NCI-H226 (cell line): ENCODE results near the gene DRC3.
A peak's percentile ranks its signal among the peaks of the same experiment; 100 is the strongest.
"Not testable (repeated sequence)": the region's sequence is repeated elsewhere in the genome, so short reads cannot be mapped to it uniquely, and the experiment has no call there.

ENCODE experiments used
- DNase-seq: peaks from one replicate; pipeline ENCODE4 v3.0.0-alpha.2; 2015

Gene DRC3, protein sequence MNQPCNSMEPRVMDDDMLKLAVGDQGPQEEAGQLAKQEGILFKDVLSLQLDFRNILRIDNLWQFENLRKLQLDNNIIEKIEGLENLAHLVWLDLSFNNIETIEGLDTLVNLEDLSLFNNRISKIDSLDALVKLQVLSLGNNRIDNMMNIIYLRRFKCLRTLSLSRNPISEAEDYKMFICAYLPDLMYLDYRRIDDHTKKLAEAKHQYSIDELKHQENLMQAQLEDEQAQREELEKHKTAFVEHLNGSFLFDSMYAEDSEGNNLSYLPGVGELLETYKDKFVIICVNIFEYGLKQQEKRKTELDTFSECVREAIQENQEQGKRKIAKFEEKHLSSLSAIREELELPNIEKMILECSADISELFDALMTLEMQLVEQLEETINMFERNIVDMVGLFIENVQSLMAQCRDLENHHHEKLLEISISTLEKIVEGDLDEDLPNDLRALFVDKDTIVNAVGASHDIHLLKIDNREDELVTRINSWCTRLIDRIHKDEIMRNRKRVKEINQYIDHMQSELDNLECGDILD

DNA sequence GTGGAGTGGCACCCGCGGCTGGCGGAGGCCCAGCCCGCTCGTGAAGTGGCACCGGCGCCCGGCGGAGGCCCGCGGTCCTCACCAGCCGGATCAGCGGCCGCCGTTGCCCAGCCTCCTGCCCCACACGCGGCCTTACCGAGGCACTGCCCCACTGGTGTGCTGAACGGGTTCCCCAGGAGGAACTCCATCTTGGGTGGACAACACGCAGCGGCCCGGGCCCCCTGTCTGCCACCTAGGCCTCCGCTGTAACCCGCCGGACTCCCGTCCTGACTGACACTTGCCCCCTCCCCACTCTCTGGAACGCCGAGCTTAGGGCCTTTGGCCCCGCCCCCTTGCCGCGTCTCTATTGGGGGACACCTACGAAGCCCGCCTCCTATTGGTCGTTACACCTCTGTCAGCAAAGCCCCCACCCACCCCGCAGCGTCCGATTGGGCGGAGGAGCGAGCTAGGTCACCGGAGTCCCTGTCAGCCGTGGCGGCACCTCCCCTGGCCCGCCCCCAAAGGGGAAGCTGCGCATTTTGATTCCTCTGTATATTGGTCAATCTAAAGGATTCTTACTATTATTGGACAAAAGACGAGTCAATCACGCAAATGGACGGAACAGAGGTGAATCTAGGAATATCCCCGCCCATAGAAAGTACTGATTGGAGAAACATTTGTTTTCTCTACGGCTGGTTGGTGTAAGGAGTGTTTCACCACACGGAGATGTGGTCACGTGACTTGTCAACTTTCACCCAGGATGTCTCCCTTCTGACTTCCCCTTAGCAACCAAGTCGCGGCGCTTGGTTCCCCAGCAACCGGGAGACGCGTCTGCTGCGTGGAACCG, at the start of gene DRC3, which contains the start of gene TOM1L2:
Gene DRC3 (plus strand): TSS at position 737 of the 826 bp plus-strand sequence. CDS start 4,737 bp downstream, outside the sequence.
Gene TOM1L2 (minus strand): TSS at position 275 of the 826 bp plus-strand sequence. CDS start 87 bp downstream, at position 188.
- DNase-seq: peak; percentile 99

DNA sequence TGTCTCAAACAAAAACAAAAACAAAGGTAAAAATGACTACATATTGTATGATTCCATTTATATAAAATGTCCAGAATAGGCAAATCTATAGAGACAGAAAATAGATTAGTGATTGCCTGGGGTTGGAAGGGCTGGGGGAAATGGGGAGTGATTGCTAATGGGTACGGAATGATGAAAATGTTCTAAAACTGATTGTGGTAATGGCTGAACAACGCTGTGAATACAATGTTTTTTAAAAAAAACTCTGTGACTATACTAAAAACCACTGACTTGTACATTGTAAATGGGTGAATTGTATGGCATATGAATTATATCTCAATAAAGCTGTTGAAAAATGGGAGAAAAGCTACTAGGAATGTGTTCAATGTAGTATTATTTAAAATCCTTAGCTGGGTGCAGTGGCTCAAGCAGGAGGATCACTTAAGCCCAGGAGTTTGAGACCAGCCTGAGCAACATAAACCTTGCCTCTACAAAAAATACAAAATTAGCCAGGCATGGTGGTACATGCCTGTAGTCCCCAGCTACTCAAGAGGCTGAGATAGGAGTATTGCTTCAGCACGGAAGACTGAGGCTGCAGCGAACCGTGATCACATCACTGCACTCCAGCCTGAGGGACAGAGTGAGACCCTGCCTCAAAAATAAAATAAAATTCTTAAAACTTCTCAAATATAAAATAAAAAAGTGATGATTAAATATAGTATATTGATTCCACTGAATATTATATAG, 48.4 kb upstream of the DRC3 start:
- DNase-seq: no peak

- DNase-seq: no peak
These were observed 47.8 kb upstream of the DRC3 start for GRCh38 chr17:17924857-17925250.

DNA sequence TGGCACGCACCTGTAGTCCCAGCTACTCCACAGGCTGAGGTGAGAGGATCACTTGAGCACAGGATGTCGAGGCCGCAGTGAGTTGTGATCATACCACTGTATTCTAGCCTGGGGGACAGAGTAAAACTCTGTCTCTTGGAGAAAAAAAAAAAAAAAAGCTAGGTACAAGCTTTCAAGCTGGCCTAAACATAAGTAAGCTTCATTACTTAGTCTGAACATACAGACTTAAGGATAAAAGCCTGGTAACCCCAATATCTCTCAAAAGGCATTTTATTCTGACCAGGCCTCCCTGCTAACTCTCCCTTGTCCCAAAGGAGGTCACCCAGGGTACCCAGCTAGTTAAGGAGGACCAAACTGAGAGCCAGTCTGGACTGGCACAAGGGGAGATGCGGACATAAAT, 46.6 kb upstream of the DRC3 start:
- no peak for DNase-seq

DNA sequence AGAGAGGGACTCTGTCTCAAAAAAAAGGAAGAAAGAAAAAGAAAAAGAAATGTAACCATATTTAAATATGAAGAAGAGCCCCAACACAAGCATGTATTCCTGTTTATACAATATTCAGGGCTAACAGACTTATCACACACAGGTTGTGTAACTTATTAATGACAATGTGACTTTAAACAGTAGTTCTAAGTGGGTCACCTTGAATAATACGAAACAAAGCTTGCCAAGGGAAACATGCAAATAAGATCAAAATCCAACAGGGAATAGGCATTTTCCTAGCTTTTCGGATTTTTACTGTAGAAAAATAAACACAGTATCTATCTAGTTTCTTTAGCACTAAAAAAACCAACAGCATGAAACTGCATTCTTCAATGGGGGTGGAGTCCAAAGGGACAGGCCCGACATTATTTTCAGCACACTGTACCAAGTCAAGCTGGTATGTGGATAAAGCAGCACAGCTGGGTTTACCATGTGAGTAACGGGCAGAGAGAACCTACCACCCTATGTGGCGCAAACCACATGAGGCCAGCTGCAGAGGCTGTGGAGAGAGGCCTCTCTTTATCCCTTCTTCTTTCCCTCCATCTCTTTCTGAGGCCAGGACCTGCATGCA, 45.7 kb upstream of the DRC3 start:
- no peak for DNase-seq

DNA sequence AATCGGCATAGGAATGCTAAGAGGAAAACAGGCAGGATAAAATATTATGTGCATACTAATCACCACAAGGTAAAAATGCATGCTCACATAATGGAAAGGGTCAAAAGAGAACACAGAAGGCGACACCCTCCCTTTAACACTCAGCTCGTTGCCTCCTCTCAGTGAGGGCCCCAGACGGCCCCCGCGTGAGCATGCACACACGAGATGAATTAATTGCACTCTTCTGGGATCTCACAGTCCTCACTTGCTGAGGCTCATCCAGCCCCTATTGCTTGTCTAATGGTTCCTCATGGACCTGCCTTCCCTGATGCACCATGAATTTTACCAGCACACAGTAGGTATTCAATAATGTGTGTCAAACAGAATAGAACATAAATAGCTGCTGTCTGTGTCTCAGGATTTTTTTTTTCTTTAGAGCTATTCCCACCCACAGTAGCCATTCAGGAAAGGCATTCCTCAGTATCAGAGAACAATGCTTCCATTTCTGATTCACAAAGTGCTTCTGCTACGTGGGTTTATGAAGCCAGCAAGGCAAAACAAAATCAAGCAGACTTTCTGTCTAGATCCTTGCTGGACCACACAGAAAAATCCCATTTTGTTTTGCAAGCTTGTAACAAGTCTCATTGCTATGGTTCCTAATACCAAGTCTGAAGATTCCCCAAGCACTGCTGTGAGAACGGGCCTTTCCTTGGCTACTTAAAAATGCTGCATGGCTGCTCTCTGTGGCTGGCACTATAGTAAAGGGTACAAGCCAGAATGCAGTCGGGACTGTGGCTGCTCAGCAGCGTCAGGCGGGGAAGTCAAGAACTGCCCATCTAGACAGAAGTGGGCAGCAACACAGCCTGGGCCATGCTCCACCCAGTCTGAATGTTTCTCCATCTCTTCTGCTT, 44.0 kb upstream of the DRC3 start:
- no peak for DNase-seq

- peak; percentile 19 for DNase-seq
These were observed 42.8 kb upstream of the DRC3 start for GRCh38 chr17:17929655-17930380.

- DNase-seq: no peak
These were observed 42.0 kb upstream of the DRC3 start for GRCh38 chr17:17930674-17931073.

DNA sequence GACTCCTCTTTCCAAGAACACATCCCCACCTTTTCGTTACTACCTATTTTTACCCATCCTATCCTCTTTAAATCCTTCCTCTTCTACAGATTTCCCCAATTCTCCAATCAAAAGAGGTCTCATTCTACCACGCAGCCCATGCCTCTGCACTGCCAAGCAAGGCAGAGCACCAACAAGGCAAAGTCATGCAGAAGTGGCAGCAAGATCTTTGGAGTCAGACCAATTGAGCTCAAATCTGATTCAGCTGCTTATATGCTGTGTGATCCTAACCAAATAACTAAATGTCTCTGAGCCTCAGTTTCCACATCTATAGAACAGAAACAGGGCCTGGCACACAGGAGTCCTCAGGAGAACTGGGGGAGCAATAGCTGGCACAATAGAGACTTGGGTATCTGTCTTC, 41.5 kb upstream of the DRC3 start:
- no peak for DNase-seq

GRCh38 chr17:17933775-17934174, 38.9 kb upstream of the DRC3 start:
- no peak for DNase-seq

DNA sequence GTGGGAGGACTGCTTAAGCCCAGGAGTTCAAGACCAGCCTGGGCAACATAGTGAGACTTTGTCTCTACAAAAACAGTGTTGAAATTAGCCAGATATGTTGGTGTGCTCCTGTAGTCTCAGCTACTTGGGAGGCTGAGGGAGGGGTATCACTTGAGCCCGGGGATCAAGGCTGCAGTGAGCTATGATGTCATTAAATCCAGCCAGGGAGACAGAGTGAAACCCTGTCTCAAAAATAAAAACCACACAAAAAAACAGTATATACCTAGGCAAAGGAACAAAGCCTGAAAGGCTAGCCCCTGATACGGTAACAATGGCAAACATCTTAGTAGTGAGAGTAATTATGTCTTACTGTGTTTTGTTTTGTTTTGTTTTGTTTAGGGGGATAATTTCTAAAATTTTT, 38.4 kb upstream of the DRC3 start:
- DNase-seq: no peak

GRCh38 chr17:17934806-17935205, 37.9 kb upstream of the DRC3 start:
- DNase-seq: no peak

- DNase-seq: peak; percentile 90
These were observed 37.1 kb upstream of the DRC3 start for GRCh38 chr17:17935321-17936271.

DNA sequence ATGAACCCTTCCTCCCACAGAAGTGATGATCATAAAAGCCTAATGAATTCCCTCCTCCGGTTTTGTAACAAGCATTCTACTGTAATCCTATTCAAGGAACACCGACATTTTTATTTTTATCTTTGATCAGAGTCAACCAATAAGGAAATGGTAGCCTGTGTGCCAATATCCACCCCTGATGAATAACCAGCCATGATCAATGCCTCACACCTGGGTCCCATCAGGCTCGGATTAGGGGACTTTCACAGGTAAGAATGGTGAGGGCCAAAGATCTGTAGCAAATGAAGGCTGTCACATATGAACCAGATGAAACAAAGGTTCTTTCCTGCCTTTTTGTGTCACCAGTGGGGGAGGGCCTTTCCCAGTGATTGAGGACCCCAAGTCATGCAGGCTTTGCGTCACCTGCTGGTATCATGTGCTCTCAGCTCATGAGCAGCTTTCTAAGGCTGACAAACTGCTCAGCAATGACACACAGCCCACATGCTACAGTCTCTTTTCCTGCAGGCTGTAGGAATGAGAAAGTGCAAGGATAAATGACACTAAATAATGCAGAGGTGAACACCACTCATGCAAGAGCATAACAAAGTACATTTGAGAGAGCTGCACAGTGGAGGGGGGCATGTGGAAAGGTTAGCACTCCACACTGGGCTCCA, 35.3 kb upstream of the DRC3 start:
- no peak for DNase-seq

DNA sequence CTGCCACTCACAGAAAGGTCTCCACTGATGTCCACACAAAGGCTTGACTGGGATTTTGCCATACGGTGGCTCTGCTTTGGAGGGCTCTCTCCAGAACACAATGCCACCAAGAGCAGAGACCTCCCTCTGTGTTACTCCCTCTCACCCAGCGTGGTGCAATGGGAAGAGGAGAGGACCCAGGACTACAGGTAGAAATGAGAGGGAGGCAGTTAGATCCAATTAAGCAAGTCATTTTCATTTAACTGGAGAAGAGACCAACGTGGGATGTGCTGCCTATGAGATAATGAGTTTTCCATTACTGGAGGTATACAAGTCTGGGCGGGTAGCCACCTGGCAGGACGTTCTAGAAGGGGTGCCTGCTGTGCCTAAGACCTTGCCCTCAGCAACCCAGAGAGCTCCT, 34.7 kb upstream of the DRC3 start:
- DNase-seq: no peak

DNA sequence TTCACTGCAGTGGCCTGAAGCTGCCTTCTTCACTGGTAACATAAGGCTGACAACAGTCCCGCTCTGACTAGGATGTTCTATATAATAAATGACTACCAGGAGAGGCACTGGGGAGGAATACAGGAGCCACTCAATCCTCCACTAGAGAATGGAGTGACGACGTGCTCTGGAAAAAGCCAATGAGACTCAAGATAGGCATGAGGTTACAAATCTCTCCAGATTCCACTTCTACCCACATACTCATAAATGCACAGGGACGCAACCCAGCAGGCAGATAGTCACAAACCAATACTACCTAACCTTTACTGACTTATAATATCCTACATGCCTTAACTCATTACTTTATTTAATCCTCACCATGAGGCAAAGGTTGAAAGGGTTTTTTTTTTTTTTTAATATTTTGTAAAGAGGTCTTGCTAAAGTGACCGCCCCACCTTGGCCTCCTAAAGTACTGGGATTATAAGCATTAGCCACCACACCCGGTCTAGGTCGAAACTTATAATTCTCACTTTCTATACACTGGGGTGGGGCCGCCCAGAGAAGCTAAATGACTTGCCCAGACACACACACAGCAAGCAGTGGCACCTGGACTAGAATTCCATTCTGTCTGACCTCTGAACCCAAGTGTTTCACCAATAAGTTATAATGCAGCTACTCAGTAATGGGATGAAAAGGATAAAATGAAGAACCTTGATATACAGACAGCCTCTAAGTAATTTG, 34.1 kb upstream of the DRC3 start:
- DNase-seq: no peak

DNA sequence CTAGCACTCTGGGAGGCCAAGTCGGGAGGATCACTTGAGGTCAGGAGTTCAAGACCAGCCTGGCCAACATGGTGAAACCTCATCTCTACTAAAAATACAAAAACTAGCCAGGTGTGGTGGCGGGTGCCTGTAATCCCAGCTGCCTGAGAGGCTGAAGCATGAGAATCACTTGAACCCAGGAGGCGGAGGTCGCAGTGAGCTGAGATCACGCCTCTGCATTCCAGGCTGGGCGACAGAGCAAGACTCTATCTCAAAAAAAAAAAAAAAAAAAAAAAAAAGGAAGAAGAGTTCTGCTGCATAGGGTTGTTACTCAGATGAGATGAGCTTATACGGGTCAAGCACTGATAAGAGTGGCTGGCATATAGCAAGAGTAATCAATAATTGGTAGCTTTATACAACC, 32.7 kb upstream of the DRC3 start:
- not testable (repeated sequence) for DNase-seq

GRCh38 chr17:17940441-17940911, 32.2 kb upstream of the DRC3 start:
- DNase-seq: no peak
